ENCODE data around the gene TMPRSS9.

Gene TMPRSS9

GRCh38 chr19:2324220-2324948, 35.7 kb upstream of the TMPRSS9 start:
- no peak overlapping the region for H3K4me3 Mint-ChIP-seq
- no peaks in the 10 kb centered on the region for H3K9me3 Mint-ChIP-seq
- intact Hi-C loops (cut with micrococcal nuclease) = no loop called here
- no peaks in the 10 kb centered on the region for H3K27me3 Mint-ChIP-seq
- H3K4me1 Mint-ChIP-seq (ENCODE audit: low read depth) = peaks cover 40% of the 10 kb centered on the region
- H3K27ac Mint-ChIP-seq = no peak overlapping the region
- H3K36me3 Mint-ChIP-seq (ENCODE audit: low read depth) = peaks cover 76% of the 10 kb centered on the region

- Mint-ChIP-seq H3K4me3 (no peak overlapping the region), H3K27me3 (no peaks in the 10 kb centered on the region), H3K36me3 (ENCODE audit: low read depth) (peaks cover 76% of the 10 kb centered on the region), H3K27ac (peak overlapping the region; percentile 9), H3K4me1 (ENCODE audit: low read depth) (peaks cover 51% of the 10 kb centered on the region), H3K9me3 (no peaks in the 10 kb centered on the region)
- intact Hi-C loops (cut with micrococcal nuclease) = loop anchor here (5.0 kb wide), 1 partner anchor 67 kb away; no protein-coding TSS in a partner anchor
Measured at GRCh38 chr19:2325281-2326046, 34.6 kb upstream of the TMPRSS9 start.

GRCh38 chr19:2326699-2327360, 33.2 kb upstream of the TMPRSS9 start:
- Mint-ChIP-seq H3K9me3 (no peaks in the 10 kb centered on the region), H3K36me3 (ENCODE audit: low read depth) (peaks cover 65% of the 10 kb centered on the region), H3K4me3 (peak overlapping the region; percentile 98), H3K4me1 (ENCODE audit: low read depth) (peaks cover 63% of the 10 kb centered on the region), H3K27ac (peak overlapping the region; percentile 96), H3K27me3 (peaks cover 1% of the 10 kb centered on the region)
- intact Hi-C loops (cut with micrococcal nuclease) = loop anchor here (5.0 kb wide), 1 partner anchor 65 kb away; no protein-coding TSS in a partner anchor

GRCh38 chr19:2327773-2328400, 32.2 kb upstream of the TMPRSS9 start:
- peaks cover 2% of the 10 kb centered on the region for H3K27me3 Mint-ChIP-seq
- peaks cover 74% of the 10 kb centered on the region for H3K4me1 Mint-ChIP-seq (ENCODE audit: low read depth)
- intact Hi-C loops (cut with micrococcal nuclease) = loop anchor here (5.0 kb wide), 1 partner anchor 64 kb away; no protein-coding TSS in a partner anchor
- peak overlapping the region; percentile 96 for H3K27ac Mint-ChIP-seq
- H3K4me3 Mint-ChIP-seq = peak overlapping the region; percentile 98
- H3K9me3 Mint-ChIP-seq = no peaks in the 10 kb centered on the region
- peaks cover 55% of the 10 kb centered on the region for H3K36me3 Mint-ChIP-seq (ENCODE audit: low read depth)

- Mint-ChIP-seq H3K9me3 (no peaks in the 10 kb centered on the region), H3K36me3 (ENCODE audit: low read depth) (peaks cover 48% of the 10 kb centered on the region), H3K27ac (peak within 1 kb of the TSS; percentile 96), H3K4me3 (peak within 1 kb of the TSS; percentile 98), H3K27me3 (peaks cover 2% of the 10 kb centered on the region), H3K4me1 (ENCODE audit: low read depth) (peaks cover 81% of the 10 kb centered on the region)
- intact Hi-C loops (cut with micrococcal nuclease) = loop anchor here (5.0 kb wide), 1 partner anchor 64 kb away; no protein-coding TSS in a partner anchor
Measured at GRCh38 chr19:2328401-2329148, 31.5 kb upstream of the TMPRSS9 start, which contains the start of the genes LSM7 and SPPL2B. Gene LSM7, minus strand, starts transcription at chr19:2328586. Its CDS starts 20 bp downstream, at chr19:2328566. Gene SPPL2B, plus strand, starts transcription at chr19:2328684. Its CDS starts 26 bp downstream, at chr19:2328710.

GRCh38 chr19:2329149-2329478, 31.0 kb upstream of the TMPRSS9 start:
- H3K27ac Mint-ChIP-seq = peak overlapping the region; percentile 96
- H3K4me1 Mint-ChIP-seq (ENCODE audit: low read depth) = peaks cover 86% of the 10 kb centered on the region
- peaks cover 42% of the 10 kb centered on the region for H3K36me3 Mint-ChIP-seq (ENCODE audit: low read depth)
- peak overlapping the region; percentile 98 for H3K4me3 Mint-ChIP-seq
- H3K9me3 Mint-ChIP-seq = no peaks in the 10 kb centered on the region
- H3K27me3 Mint-ChIP-seq = peaks cover 2% of the 10 kb centered on the region
- intact Hi-C loops (cut with micrococcal nuclease) = loop anchor here (5.0 kb wide), 1 partner anchor 63 kb away; no protein-coding TSS in a partner anchor

GRCh38 chr19:2329501-2329916, 30.6 kb upstream of the TMPRSS9 start:
- Mint-ChIP-seq H3K27ac (peak overlapping the region; percentile 96), H3K9me3 (no peaks in the 10 kb centered on the region), H3K4me3 (peak overlapping the region; percentile 98), H3K36me3 (ENCODE audit: low read depth) (peaks cover 40% of the 10 kb centered on the region), H3K4me1 (ENCODE audit: low read depth) (peaks cover 89% of the 10 kb centered on the region), H3K27me3 (peaks cover 2% of the 10 kb centered on the region)
- intact Hi-C loops (cut with micrococcal nuclease) = loop anchor here (5.0 kb wide), 1 partner anchor 63 kb away; no protein-coding TSS in a partner anchor

- Mint-ChIP-seq H3K4me3 (no peak overlapping the region), H3K27me3 (peaks cover 2% of the 10 kb centered on the region), H3K4me1 (ENCODE audit: low read depth) (peaks cover 87% of the 10 kb centered on the region), H3K36me3 (ENCODE audit: low read depth) (peaks cover 40% of the 10 kb centered on the region), H3K27ac (peak overlapping the region; percentile 96), H3K9me3 (no peaks in the 10 kb centered on the region)
- intact Hi-C loops (cut with micrococcal nuclease) = no loop called here
Measured at GRCh38 chr19:2330255-2330631, 29.8 kb upstream of the TMPRSS9 start.

- peaks cover 40% of the 10 kb centered on the region for H3K36me3 Mint-ChIP-seq (ENCODE audit: low read depth)
- peaks cover 2% of the 10 kb centered on the region for H3K27me3 Mint-ChIP-seq
- intact Hi-C loops (cut with micrococcal nuclease) = no loop called here
- H3K4me1 Mint-ChIP-seq (ENCODE audit: low read depth) = peaks cover 84% of the 10 kb centered on the region
- H3K4me3 Mint-ChIP-seq = no peak overlapping the region
- H3K27ac Mint-ChIP-seq = peak overlapping the region; percentile 96
- H3K9me3 Mint-ChIP-seq = no peaks in the 10 kb centered on the region
Measured at GRCh38 chr19:2330632-2331284, 29.3 kb upstream of the TMPRSS9 start.

GRCh38 chr19:2331601-2332246, 28.3 kb upstream of the TMPRSS9 start:
- Mint-ChIP-seq H3K27me3 (peaks cover 2% of the 10 kb centered on the region), H3K4me1 (ENCODE audit: low read depth) (peaks cover 80% of the 10 kb centered on the region), H3K27ac (no peak overlapping the region), H3K4me3 (no peak overlapping the region), H3K9me3 (no peaks in the 10 kb centered on the region), H3K36me3 (ENCODE audit: low read depth) (peaks cover 34% of the 10 kb centered on the region)
- intact Hi-C loops (cut with micrococcal nuclease) = no loop called here

GRCh38 chr19:2332341-2333026, 27.6 kb upstream of the TMPRSS9 start:
- H3K4me1 Mint-ChIP-seq (ENCODE audit: low read depth) = peaks cover 73% of the 10 kb centered on the region
- no peak overlapping the region for H3K4me3 Mint-ChIP-seq
- H3K9me3 Mint-ChIP-seq = no peaks in the 10 kb centered on the region
- H3K36me3 Mint-ChIP-seq (ENCODE audit: low read depth) = peaks cover 35% of the 10 kb centered on the region
- peaks cover 2% of the 10 kb centered on the region for H3K27me3 Mint-ChIP-seq
- peak overlapping the region; percentile 33 for H3K27ac Mint-ChIP-seq
- intact Hi-C loops (cut with micrococcal nuclease) = no loop called here
